Ascending aorta (tissue), 2 donors: ENCODE measurements around the gene CRKL. TPM values are rescaled to one million over a fixed set of nuclear protein-coding genes. Genes with fewer than 3 reads are reported as not detected.

Experiments used
- DNase-seq, 2 donors: peaks; one replicate each; pipeline ENCODE4 v3.0.0-alpha.2; 2019; ENCODE audit warnings: low spot score in 2 of 2
- H3K27ac ChIP-seq, 2 donors: fragments of 200-600 bp; sonication (generic); one replicate each; pipeline ENCODE4 v1.5.1; 2016 to 2017; ENCODE audit warnings: mild to moderate bottlenecking in 1 of 2
- H3K27me3 ChIP-seq: fragments of 200-600 bp; sonication (generic); one replicate; pipeline ENCODE4 v1.5.1; 2017
- H3K36me3 ChIP-seq, 2 donors: fragments of 200-600 bp; sonication (generic); one replicate each; pipeline ENCODE4 v1.5.1; 2016
- H3K4me1 ChIP-seq, 2 donors: fragments of 200-600 bp; sonication (generic); one replicate each; pipeline ENCODE4 v1.5.1; 2016 to 2017; ENCODE audit warnings: mild to moderate bottlenecking in 1 of 2
- H3K4me3 ChIP-seq, 2 donors: fragments of 200-600 bp; sonication (generic); one replicate each; pipeline ENCODE4 v1.5.1; 2016 to 2017; ENCODE audit warnings: mild to moderate bottlenecking in 1 of 2
- H3K9me3 ChIP-seq, 2 donors: fragments of 200-600 bp; sonication (generic); one replicate each; pipeline ENCODE4 v1.5.1; 2016
- CTCF ChIP-seq, 3 experiments: fragments of 200-600 bp in 2 of 3; fragments of 450-650 bp in 1 of 3; sonication (generic) in 2 of 3; IDR thresholded peaks; one replicate each; pipeline ENCODE4 v1.5.1; 2016 to 2019; ENCODE audit warnings: antibody characterized with exemption in 3 of 3, mild to moderate bottlenecking in 1 of 3, moderate library complexity in 1 of 3
- intact Hi-C: fragments of 100-400 bp; cut with DNase I; formaldehyde crosslinking; loops from one replicate; pipeline ENCODE4 v1.15.1; 2023
- total RNA-seq: library from RNA; depleted of rRNA; stranded (reverse); fragments of >200 nt; gene quantifications from one replicate; pipeline ENCODE4 v1.1.0, GENCODE V29; 2016

Gene CRKL
- total RNA-seq, 1 donor from 2014 or later, result 21.2 TPM

- no peak for DNase-seq
- TF ChIP-seq CTCF (IDR thresholded peaks at IDR 0.05), result no peak
- no peak overlapping the region for H3K27ac ChIP-seq
- peaks cover 14 to 40% of the 10 kb centered on the region in 2 donors for H3K36me3 ChIP-seq
- H3K27me3 ChIP-seq, result no peaks in the 10 kb centered on the region
- H3K4me1 ChIP-seq, result peaks cover 0 to 19% of the 10 kb centered on the region in 2 donors
- intact Hi-C loops, result no loop called here
- no peaks in the 10 kb centered on the region for H3K9me3 ChIP-seq
- H3K4me3 ChIP-seq, result no peak overlapping the region
Measured at GRCh38 chr22:20948450-20948849, 31.2 kb downstream of the CRKL start.

GRCh38 chr22:20948989-20949388 is 31.8 kb downstream of the CRKL start:
- no peak overlapping the region for H3K4me3 ChIP-seq
- no peak for DNase-seq
- intact Hi-C loops, result no loop called here

GRCh38 chr22:20949698-20950183 is 32.5 kb downstream of the CRKL start:
- DNase-seq, result no peak
- Histone ChIP-seq H3K9me3 (no peaks in the 10 kb centered on the region), H3K27ac (no peak overlapping the region), H3K4me3 (no peak overlapping the region), H3K4me1 (peaks cover 0 to 12% of the 10 kb centered on the region in 2 donors), H3K36me3 (peaks cover 14 to 42% of the 10 kb centered on the region in 2 donors), H3K27me3 (no peaks in the 10 kb centered on the region)
- no peak for TF ChIP-seq CTCF (IDR thresholded peaks at IDR 0.05)
- intact Hi-C loops, result no loop called here

More at GRCh38 chr22:20948989-20949388, 31.8 kb downstream of the CRKL start:
- Histone ChIP-seq H3K27ac (no peak overlapping the region), H3K36me3 (peaks cover 14 to 42% of the 10 kb centered on the region in 2 donors), H3K4me1 (peaks cover 0 to 19% of the 10 kb centered on the region in 2 donors), H3K9me3 (no peaks in the 10 kb centered on the region), H3K27me3 (no peaks in the 10 kb centered on the region)
- no peak for TF ChIP-seq CTCF (IDR thresholded peaks at IDR 0.05)

GRCh38 chr22:20951151-20951931 is 34.1 kb downstream of the CRKL start:
- no peak for TF ChIP-seq CTCF (IDR thresholded peaks at IDR 0.05)
- H3K27me3 ChIP-seq, result no peaks in the 10 kb centered on the region
- no peak overlapping the region for H3K4me3 ChIP-seq
- peaks cover 0 to 1% of the 10 kb centered on the region in 2 donors for H3K4me1 ChIP-seq
- H3K27ac ChIP-seq, result no peak overlapping the region
- H3K9me3 ChIP-seq, result no peaks in the 10 kb centered on the region
- intact Hi-C loops, result no loop called here
- H3K36me3 ChIP-seq, result peaks cover 14 to 42% of the 10 kb centered on the region in 2 donors
- no peak for DNase-seq

- intact Hi-C loops, result no loop called here
- no peak overlapping the region for H3K27ac ChIP-seq
- no peaks in the 10 kb centered on the region for H3K9me3 ChIP-seq
- TF ChIP-seq CTCF (IDR thresholded peaks at IDR 0.05), result no peak
- peaks cover 0 to 4% of the 10 kb centered on the region in 2 donors for H3K4me1 ChIP-seq
- peaks cover 14 to 42% of the 10 kb centered on the region in 2 donors for H3K36me3 ChIP-seq
- H3K27me3 ChIP-seq, result no peaks in the 10 kb centered on the region
- no peak overlapping the region for H3K4me3 ChIP-seq
- no peak for DNase-seq
Measured at GRCh38 chr22:20951932-20952380, 34.7 kb downstream of the CRKL start.
